ENCODE measurements around the gene ARID4B.

DNA sequence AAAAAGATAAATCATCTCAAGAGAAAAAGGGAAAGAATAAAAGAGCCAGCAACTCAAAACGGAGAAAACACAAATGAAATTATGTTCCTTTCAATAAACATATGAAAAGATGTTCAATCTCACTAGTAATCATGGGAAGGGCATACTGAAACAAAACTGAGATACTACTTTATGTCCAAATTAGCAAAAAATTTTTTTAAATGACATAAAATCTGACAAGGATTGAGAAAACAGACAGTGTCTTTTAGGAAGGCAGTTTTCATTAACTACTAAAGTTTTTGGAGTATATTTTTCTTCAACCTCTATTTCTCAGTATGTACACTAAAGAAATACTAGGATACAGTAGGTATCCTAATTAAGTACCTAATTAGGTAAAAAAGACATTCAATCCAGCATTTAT lies 73.3 kb downstream of the ARID4B start:
- no peak for TF ChIP-seq RAD21 (conservative IDR thresholded peaks at IDR 0.05)
- no peak for TF ChIP-seq POLR2AphosphoS5 (IDR thresholded peaks at IDR 0.05)
- TF ChIP-seq, protein P1, sequence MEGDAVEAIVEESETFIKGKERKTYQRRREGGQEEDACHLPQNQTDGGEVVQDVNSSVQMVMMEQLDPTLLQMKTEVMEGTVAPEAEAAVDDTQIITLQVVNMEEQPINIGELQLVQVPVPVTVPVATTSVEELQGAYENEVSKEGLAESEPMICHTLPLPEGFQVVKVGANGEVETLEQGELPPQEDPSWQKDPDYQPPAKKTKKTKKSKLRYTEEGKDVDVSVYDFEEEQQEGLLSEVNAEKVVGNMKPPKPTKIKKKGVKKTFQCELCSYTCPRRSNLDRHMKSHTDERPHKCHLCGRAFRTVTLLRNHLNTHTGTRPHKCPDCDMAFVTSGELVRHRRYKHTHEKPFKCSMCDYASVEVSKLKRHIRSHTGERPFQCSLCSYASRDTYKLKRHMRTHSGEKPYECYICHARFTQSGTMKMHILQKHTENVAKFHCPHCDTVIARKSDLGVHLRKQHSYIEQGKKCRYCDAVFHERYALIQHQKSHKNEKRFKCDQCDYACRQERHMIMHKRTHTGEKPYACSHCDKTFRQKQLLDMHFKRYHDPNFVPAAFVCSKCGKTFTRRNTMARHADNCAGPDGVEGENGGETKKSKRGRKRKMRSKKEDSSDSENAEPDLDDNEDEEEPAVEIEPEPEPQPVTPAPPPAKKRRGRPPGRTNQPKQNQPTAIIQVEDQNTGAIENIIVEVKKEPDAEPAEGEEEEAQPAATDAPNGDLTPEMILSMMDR (IDR thresholded peaks at IDR 0.05; ENCODE audit: poor library complexity, severe bottlenecking), result no peak
- no peak for TF ChIP-seq TAF1 (IDR thresholded peaks at IDR 0.05; ENCODE audit: low read depth)
- TF ChIP-seq EP300 (conservative IDR thresholded peaks at IDR 0.05; ENCODE audit: poor library complexity, severe bottlenecking), result no peak
- no peak for TF ChIP-seq EZH2 (IDR thresholded peaks at IDR 0.05; ENCODE audit: borderline replicate concordance, insufficient read depth, low read length, poor library complexity, severe bottlenecking)
- TF ChIP-seq, protein P2, sequence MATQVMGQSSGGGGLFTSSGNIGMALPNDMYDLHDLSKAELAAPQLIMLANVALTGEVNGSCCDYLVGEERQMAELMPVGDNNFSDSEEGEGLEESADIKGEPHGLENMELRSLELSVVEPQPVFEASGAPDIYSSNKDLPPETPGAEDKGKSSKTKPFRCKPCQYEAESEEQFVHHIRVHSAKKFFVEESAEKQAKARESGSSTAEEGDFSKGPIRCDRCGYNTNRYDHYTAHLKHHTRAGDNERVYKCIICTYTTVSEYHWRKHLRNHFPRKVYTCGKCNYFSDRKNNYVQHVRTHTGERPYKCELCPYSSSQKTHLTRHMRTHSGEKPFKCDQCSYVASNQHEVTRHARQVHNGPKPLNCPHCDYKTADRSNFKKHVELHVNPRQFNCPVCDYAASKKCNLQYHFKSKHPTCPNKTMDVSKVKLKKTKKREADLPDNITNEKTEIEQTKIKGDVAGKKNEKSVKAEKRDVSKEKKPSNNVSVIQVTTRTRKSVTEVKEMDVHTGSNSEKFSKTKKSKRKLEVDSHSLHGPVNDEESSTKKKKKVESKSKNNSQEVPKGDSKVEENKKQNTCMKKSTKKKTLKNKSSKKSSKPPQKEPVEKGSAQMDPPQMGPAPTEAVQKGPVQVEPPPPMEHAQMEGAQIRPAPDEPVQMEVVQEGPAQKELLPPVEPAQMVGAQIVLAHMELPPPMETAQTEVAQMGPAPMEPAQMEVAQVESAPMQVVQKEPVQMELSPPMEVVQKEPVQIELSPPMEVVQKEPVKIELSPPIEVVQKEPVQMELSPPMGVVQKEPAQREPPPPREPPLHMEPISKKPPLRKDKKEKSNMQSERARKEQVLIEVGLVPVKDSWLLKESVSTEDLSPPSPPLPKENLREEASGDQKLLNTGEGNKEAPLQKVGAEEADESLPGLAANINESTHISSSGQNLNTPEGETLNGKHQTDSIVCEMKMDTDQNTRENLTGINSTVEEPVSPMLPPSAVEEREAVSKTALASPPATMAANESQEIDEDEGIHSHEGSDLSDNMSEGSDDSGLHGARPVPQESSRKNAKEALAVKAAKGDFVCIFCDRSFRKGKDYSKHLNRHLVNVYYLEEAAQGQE (IDR thresholded peaks at IDR 0.05; ENCODE audit: borderline replicate concordance), result no peak
- no peak for TF ChIP-seq MXI1 (conservative IDR thresholded peaks at IDR 0.05; ENCODE audit: poor library complexity, severe bottlenecking)
- no peak for TF ChIP-seq SMC3 (conservative IDR thresholded peaks at IDR 0.05; ENCODE audit: poor library complexity)

Data from neural cell (in vitro differentiated cells).